HepG2 (cell line): Measurements from ENCODE around the gene PRMT7. TPM values are rescaled to one million over a fixed set of nuclear protein-coding genes. Genes with fewer than 3 reads are reported as not detected.

Experiments
- CBX2 ChIP-seq, 2 experiments: fragments of 200-600 bp in 1 of 2; sonication (generic); formaldehyde crosslinking in 1 of 2; IDR thresholded peaks; 2 replicates each; pipeline versions ENCODE4 v1.7.0 to v1.8.1; 2018 to 2022; ENCODE audit warnings: low read depth in 2 of 2, low read length in 1 of 2, mild to moderate bottlenecking in 1 of 2, missing genetic modification reagents in 1 of 2
- NCOA1 ChIP-seq: sonication (generic); formaldehyde crosslinking; IDR thresholded peaks from 2 replicates; pipeline ENCODE4 v1.9.0; 2021; ENCODE audit warnings: missing genetic modification reagents
- PHF20 ChIP-seq: sonication (generic); formaldehyde crosslinking; IDR thresholded peaks from 2 replicates; pipeline ENCODE4 v1.5.0; 2020; ENCODE audit warnings: mild to moderate bottlenecking, missing genetic modification reagents
- SOX6 ChIP-seq, 2 experiments: fragments of 450-650 bp in 1 of 2; sonication (generic) in 1 of 2; formaldehyde crosslinking in 1 of 2; IDR thresholded peaks; 2 replicates each; pipeline versions ENCODE4 v1.4.0 to v1.6.1; 2017 to 2020; ENCODE audit warnings: antibody characterized with exemption in 1 of 2, mild to moderate bottlenecking in 1 of 2, missing genetic modification reagents in 1 of 2
- ZNF451 ChIP-seq: sonication (generic); formaldehyde crosslinking; IDR thresholded peaks from 2 replicates; pipeline ENCODE4 v1.5.0; 2020; ENCODE audit warnings: mild to moderate bottlenecking, missing genetic modification reagents
- polyA plus RNA-seq, 8 experiments: library from polyadenylated mRNA; depleted of rRNA in 3 of 8; stranded (reverse) in 7 of 8; unstranded in 1 of 8; fragments of >200 nt; fragmentation: Illumina TruSeq in 4 of 8; extraction: Trizol in 4 of 8; gene quantifications; 2 replicates each; pipeline versions ENCODE4 v1.2.1 to v1.2.3, GENCODE V29; 2011 to 2016; ENCODE audit warnings: low read depth in 4 of 8, missing spikeins in 1 of 8, mixed read lengths in 1 of 8; ENCODE audit not compliant: insufficient read depth in 1 of 8
- total RNA-seq, 5 experiments: library from RNA; depleted of rRNA; stranded (reverse); fragments of >200 nt; fragmentation: Illumina TruSeq; extraction: Trizol; gene quantifications; 2 replicates each; pipeline ENCODE4 v1.2.3, GENCODE V29; 2016; ENCODE audit warnings: low read depth in 1 of 5
- TF ChIP-seq, protein P1 (sequence below): IDR thresholded peaks from 2 replicates; pipeline ENCODE4 v1.4.0; 2020; ENCODE audit warnings: mild to moderate bottlenecking, missing genetic modification reagents
- TF ChIP-seq, protein P2 (sequence below): sonication (generic); formaldehyde crosslinking; IDR thresholded peaks from 2 replicates; pipeline ENCODE4 v1.4.0; 2020; ENCODE audit warnings: mild to moderate bottlenecking, missing genetic modification reagents
- TF ChIP-seq, protein P3 (sequence below): sonication (generic); formaldehyde crosslinking; IDR thresholded peaks from 2 replicates; pipeline ENCODE4 v1.5.1; 2020; ENCODE audit warnings: mild to moderate bottlenecking, missing genetic modification reagents, borderline replicate concordance

PRMT7 gene
- total and polyA plus RNA-seq, 2 of the 13 experiments (the other 11 are each of a cell fraction or from before 2014, with no cell fraction given): 47.5 to 55.0 TPM

DNA sequence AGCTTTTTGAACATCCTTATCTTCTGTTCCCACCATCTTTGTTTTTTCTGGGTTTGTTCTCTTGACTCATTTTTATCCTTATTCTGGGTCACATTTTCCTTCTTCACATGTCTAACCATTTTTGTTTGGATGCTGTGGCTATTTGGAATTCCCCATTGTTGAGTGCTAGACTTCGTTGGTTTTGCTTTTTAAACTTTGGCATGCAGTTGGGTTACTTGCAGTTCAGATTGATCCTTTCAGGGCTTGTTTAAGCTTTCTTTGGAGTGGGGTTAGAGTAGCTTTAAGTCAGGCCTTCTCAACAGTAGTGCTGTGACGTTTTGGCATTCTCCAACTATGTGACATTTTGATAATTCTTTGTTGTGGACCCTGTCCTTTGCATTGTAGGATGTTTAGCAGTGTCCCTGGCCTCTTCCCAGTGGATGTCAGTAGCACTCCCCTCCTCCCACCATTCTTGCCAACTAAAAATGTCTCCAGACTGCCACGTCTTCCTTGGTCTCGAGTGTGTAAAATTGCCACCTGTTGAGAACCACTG lies 21.1 kb downstream of the PRMT7 start (continued):
- TF ChIP-seq, protein P1, sequence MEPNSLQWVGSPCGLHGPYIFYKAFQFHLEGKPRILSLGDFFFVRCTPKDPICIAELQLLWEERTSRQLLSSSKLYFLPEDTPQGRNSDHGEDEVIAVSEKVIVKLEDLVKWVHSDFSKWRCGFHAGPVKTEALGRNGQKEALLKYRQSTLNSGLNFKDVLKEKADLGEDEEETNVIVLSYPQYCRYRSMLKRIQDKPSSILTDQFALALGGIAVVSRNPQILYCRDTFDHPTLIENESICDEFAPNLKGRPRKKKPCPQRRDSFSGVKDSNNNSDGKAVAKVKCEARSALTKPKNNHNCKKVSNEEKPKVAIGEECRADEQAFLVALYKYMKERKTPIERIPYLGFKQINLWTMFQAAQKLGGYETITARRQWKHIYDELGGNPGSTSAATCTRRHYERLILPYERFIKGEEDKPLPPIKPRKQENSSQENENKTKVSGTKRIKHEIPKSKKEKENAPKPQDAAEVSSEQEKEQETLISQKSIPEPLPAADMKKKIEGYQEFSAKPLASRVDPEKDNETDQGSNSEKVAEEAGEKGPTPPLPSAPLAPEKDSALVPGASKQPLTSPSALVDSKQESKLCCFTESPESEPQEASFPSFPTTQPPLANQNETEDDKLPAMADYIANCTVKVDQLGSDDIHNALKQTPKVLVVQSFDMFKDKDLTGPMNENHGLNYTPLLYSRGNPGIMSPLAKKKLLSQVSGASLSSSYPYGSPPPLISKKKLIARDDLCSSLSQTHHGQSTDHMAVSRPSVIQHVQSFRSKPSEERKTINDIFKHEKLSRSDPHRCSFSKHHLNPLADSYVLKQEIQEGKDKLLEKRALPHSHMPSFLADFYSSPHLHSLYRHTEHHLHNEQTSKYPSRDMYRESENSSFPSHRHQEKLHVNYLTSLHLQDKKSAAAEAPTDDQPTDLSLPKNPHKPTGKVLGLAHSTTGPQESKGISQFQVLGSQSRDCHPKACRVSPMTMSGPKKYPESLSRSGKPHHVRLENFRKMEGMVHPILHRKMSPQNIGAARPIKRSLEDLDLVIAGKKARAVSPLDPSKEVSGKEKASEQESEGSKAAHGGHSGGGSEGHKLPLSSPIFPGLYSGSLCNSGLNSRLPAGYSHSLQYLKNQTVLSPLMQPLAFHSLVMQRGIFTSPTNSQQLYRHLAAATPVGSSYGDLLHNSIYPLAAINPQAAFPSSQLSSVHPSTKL (CRISPR knock-in tag): no peak
- TF ChIP-seq SOX6 (IDR thresholded peaks at IDR 0.05): no peak
- 0 out of 2 replicates have a peak, but pooled peaks have one; percentile 35 for TF ChIP-seq SOX6 (CRISPR knock-in tag; IDR thresholded peaks at IDR 0.05)
- TF ChIP-seq PHF20 (CRISPR knock-in tag): peak; percentile 21; the same call in 1 of the 2 replicates
- TF ChIP-seq, protein P2, sequence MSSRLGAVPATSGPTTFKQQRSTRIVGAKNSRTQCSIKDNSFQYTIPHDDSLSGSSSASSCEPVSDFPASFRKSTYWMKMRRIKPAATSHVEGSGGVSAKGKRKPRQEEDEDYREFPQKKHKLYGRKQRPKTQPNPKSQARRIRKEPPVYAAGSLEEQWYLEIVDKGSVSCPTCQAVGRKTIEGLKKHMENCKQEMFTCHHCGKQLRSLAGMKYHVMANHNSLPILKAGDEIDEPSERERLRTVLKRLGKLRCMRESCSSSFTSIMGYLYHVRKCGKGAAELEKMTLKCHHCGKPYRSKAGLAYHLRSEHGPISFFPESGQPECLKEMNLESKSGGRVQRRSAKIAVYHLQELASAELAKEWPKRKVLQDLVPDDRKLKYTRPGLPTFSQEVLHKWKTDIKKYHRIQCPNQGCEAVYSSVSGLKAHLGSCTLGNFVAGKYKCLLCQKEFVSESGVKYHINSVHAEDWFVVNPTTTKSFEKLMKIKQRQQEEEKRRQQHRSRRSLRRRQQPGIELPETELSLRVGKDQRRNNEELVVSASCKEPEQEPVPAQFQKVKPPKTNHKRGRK (CRISPR knock-in tag): 0 out of 2 replicates have a peak, but pooled peaks have one; percentile 60
- TF ChIP-seq NCOA1: peak; percentile 23; the same call in 1 of the 2 replicates
- no peak for TF ChIP-seq CBX2 (IDR thresholded peaks at IDR 0.05; ENCODE audit: low read depth, low read length)
- TF ChIP-seq CBX2 (CRISPR knock-in tag; IDR thresholded peaks at IDR 0.05; ENCODE audit: low read depth): 0 out of 2 replicates have a peak, but pooled peaks have one; percentile 56
- TF ChIP-seq, protein P3, sequence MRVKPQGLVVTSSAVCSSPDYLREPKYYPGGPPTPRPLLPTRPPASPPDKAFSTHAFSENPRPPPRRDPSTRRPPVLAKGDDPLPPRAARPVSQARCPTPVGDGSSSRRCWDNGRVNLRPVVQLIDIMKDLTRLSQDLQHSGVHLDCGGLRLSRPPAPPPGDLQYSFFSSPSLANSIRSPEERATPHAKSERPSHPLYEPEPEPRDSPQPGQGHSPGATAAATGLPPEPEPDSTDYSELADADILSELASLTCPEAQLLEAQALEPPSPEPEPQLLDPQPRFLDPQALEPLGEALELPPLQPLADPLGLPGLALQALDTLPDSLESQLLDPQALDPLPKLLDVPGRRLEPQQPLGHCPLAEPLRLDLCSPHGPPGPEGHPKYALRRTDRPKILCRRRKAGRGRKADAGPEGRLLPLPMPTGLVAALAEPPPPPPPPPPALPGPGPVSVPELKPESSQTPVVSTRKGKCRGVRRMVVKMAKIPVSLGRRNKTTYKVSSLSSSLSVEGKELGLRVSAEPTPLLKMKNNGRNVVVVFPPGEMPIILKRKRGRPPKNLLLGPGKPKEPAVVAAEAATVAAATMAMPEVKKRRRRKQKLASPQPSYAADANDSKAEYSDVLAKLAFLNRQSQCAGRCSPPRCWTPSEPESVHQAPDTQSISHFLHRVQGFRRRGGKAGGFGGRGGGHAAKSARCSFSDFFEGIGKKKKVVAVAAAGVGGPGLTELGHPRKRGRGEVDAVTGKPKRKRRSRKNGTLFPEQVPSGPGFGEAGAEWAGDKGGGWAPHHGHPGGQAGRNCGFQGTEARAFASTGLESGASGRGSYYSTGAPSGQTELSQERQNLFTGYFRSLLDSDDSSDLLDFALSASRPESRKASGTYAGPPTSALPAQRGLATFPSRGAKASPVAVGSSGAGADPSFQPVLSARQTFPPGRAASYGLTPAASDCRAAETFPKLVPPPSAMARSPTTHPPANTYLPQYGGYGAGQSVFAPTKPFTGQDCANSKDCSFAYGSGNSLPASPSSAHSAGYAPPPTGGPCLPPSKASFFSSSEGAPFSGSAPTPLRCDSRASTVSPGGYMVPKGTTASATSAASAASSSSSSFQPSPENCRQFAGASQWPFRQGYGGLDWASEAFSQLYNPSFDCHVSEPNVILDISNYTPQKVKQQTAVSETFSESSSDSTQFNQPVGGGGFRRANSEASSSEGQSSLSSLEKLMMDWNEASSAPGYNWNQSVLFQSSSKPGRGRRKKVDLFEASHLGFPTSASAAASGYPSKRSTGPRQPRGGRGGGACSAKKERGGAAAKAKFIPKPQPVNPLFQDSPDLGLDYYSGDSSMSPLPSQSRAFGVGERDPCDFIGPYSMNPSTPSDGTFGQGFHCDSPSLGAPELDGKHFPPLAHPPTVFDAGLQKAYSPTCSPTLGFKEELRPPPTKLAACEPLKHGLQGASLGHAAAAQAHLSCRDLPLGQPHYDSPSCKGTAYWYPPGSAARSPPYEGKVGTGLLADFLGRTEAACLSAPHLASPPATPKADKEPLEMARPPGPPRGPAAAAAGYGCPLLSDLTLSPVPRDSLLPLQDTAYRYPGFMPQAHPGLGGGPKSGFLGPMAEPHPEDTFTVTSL (CRISPR knock-in tag): no peak
- peak; percentile 28; the same call in 1 of the 2 replicates for TF ChIP-seq ZNF451 (CRISPR knock-in tag)
